Measurements from ENCODE around the gene CHD9.

GRCh38 chr16:53213542-53213941 lies 158.8 kb downstream of the CHD9 start:
- no peak for TF ChIP-seq CTCF (IDR thresholded peaks at IDR 0.05)
- TF ChIP-seq POLR2A (IDR thresholded peaks at IDR 0.05), result no peak

Data from thyroid gland (tissue), 4 donors.